Thymus (tissue), 11 donors: ENCODE results near the gene NECTIN1. TPM values are rescaled to one million over a fixed set of nuclear protein-coding genes. Genes with fewer than 3 reads are reported as not detected.

ENCODE experiments used
- DNase-seq, 9 donors: peaks; one replicate each; pipeline ENCODE4 v3.0.0-alpha.2; 2013; ENCODE audit warnings: low spot score in 9 of 9, low read depth in 6 of 9, missing footprints in 1 of 9
- H3K27ac ChIP-seq, 2 donors: one replicate each; pipeline ENCODE4 v1.5.1; 2013; ENCODE audit warnings: control low read depth in 1 of 2, low read depth in 1 of 2, low read length in 1 of 2, mild to moderate bottlenecking in 1 of 2, moderate library complexity in 1 of 2
- H3K27me3 ChIP-seq, 2 donors: one replicate each; pipeline ENCODE4 v1.5.1; 2013; ENCODE audit warnings: low read length in 1 of 2; ENCODE audit not compliant: control insufficient read depth in 2 of 2, insufficient read depth in 1 of 2
- H3K36me3 ChIP-seq, 2 donors: one replicate each; pipeline ENCODE4 v1.5.1; 2013; ENCODE audit warnings: low read length in 1 of 2, mild to moderate bottlenecking in 1 of 2, moderate library complexity in 1 of 2; ENCODE audit not compliant: control insufficient read depth in 2 of 2, insufficient read depth in 2 of 2
- H3K4me1 ChIP-seq, 2 donors: one replicate each; pipeline ENCODE4 v1.5.1; 2013; ENCODE audit warnings: low read length in 2 of 2; ENCODE audit not compliant: control insufficient read depth in 2 of 2, insufficient read depth in 2 of 2
- H3K4me3 ChIP-seq, 2 donors: one replicate each; pipeline ENCODE4 v1.5.1; 2013; ENCODE audit warnings: low read length in 2 of 2, control low read depth in 1 of 2, mild to moderate bottlenecking in 1 of 2
- H3K9me3 ChIP-seq, 2 donors: one replicate each; pipeline ENCODE4 v1.5.1; 2013; ENCODE audit warnings: low read length in 1 of 2, mild to moderate bottlenecking in 1 of 2; ENCODE audit not compliant: control insufficient read depth in 2 of 2, insufficient read depth in 1 of 2
- WGBS: extraction: QIAGEN DNeasy Blood & Tissue Kit; methylation state at CpG from one replicate; pipeline ENCODE4 v1.1.7; 2013; 5-methylcytosine and 5-hydroxymethylcytosine counted together
- polyA plus RNA-seq: library from polyadenylated mRNA; stranded (reverse); fragments of 200-250 nt; gene quantifications from one replicate; pipeline ENCODE4 v1.2.3, GENCODE V29; 2013
- total RNA-seq: library from RNA; stranded (reverse); fragments of 120-200 nt; gene quantifications from one replicate; pipeline ENCODE4 v1.2.4, GENCODE V29; 2013
- donor health status: healthy.

Gene NECTIN1
- total and polyA plus RNA-seq, 2 donors = 6.5 to 11.7 TPM

GRCh38 chr11:119651802-119652584, 77.0 kb downstream of the NECTIN1 start:
- H3K36me3 ChIP-seq = no peaks in the 10 kb centered on the region
- no peak overlapping the region for H3K27ac ChIP-seq
- no peaks in the 10 kb centered on the region for H3K4me1 ChIP-seq
- peaks cover 0 to 1% of the 10 kb centered on the region in 2 donors for H3K9me3 ChIP-seq
- DNase-seq = no peak
- WGBS = 76% methylated on average over 12 of the region's 12 CpGs
- no peak overlapping the region for H3K4me3 ChIP-seq
- peaks cover 0 to 3% of the 10 kb centered on the region in 2 donors for H3K27me3 ChIP-seq

GRCh38 chr11:119650251-119650650, 78.7 kb downstream of the NECTIN1 start:
- no peaks in the 10 kb centered on the region for H3K4me1 ChIP-seq
- peaks cover 0 to 3% of the 10 kb centered on the region in 2 donors for H3K27me3 ChIP-seq
- no peak overlapping the region for H3K27ac ChIP-seq
- H3K9me3 ChIP-seq = peaks cover 0 to 1% of the 10 kb centered on the region in 2 donors
- no peaks in the 10 kb centered on the region for H3K36me3 ChIP-seq
- no peak overlapping the region for H3K4me3 ChIP-seq
- no peak for DNase-seq
- WGBS = 77% methylated on average over 6 of the region's 6 CpGs

GRCh38 chr11:119647254-119647653, 81.7 kb downstream of the NECTIN1 start:
- Histone ChIP-seq H3K27ac (no peak overlapping the region), H3K4me1 (peaks cover 0 to 3% of the 10 kb centered on the region in 2 donors), H3K36me3 (no peaks in the 10 kb centered on the region), H3K27me3 (peaks cover 0 to 3% of the 10 kb centered on the region in 2 donors), H3K9me3 (peaks cover 0 to 1% of the 10 kb centered on the region in 2 donors), H3K4me3 (no peak overlapping the region)
- no peak for DNase-seq
- 66% methylated on average over 3 of the region's 3 CpGs for WGBS

GRCh38 chr11:119645018-119645417, 84.0 kb downstream of the NECTIN1 start:
- H3K4me3 ChIP-seq = no peak overlapping the region
- no peak for DNase-seq
- no peaks in the 10 kb centered on the region for H3K27me3 ChIP-seq
- WGBS = 88% methylated on average over 5 of the region's 5 CpGs
- H3K27ac ChIP-seq = no peak overlapping the region
- H3K4me1 ChIP-seq = peaks cover 0 to 3% of the 10 kb centered on the region in 2 donors
- peaks cover 0 to 1% of the 10 kb centered on the region in 2 donors for H3K9me3 ChIP-seq
- H3K36me3 ChIP-seq = no peaks in the 10 kb centered on the region

- Histone ChIP-seq H3K36me3 (no peaks in the 10 kb centered on the region), H3K9me3 (peaks cover 0 to 1% of the 10 kb centered on the region in 2 donors), H3K27ac (no peak overlapping the region), H3K4me3 (no peak overlapping the region), H3K27me3 (peaks cover 0 to 3% of the 10 kb centered on the region in 2 donors), H3K4me1 (peaks cover 0 to 3% of the 10 kb centered on the region in 2 donors)
- no peak for DNase-seq
- WGBS = 94% methylated on average over 7 of the region's 7 CpGs
Measured at GRCh38 chr11:119644502-119644901, 84.5 kb downstream of the NECTIN1 start.

- no peak for DNase-seq
- WGBS = 93% methylated on average over 5 of the region's 5 CpGs
- no peak overlapping the region for H3K27ac ChIP-seq
- H3K4me3 ChIP-seq = no peak overlapping the region
- H3K27me3 ChIP-seq = peaks cover 0 to 3% of the 10 kb centered on the region in 2 donors
- H3K9me3 ChIP-seq = peaks cover 0 to 1% of the 10 kb centered on the region in 2 donors
- H3K4me1 ChIP-seq = peaks cover 0 to 3% of the 10 kb centered on the region in 2 donors
- no peaks in the 10 kb centered on the region for H3K36me3 ChIP-seq
Measured at GRCh38 chr11:119643876-119644225, 85.1 kb downstream of the NECTIN1 start.

GRCh38 chr11:119643212-119643875, 85.7 kb downstream of the NECTIN1 start:
- H3K9me3 ChIP-seq = peaks cover 0 to 1% of the 10 kb centered on the region in 2 donors
- H3K36me3 ChIP-seq = no peaks in the 10 kb centered on the region
- H3K4me3 ChIP-seq = no peak overlapping the region
- H3K4me1 ChIP-seq = peaks cover 0 to 3% of the 10 kb centered on the region in 2 donors
- 91% methylated on average over 10 of the region's 10 CpGs for WGBS
- DNase-seq = no peak
- no peak overlapping the region for H3K27ac ChIP-seq
- peaks cover 0 to 3% of the 10 kb centered on the region in 2 donors for H3K27me3 ChIP-seq

- Histone ChIP-seq H3K36me3 (no peaks in the 10 kb centered on the region), H3K4me1 (peaks cover 0 to 3% of the 10 kb centered on the region in 2 donors), H3K4me3 (no peak overlapping the region), H3K27me3 (peaks cover 0 to 3% of the 10 kb centered on the region in 2 donors), H3K27ac (no peak overlapping the region), H3K9me3 (no peaks in the 10 kb centered on the region)
- DNase-seq = peak in 3 of 9 donors; percentile 10 to 34 (median 29)
- WGBS = 79% methylated on average over 12 of the region's 12 CpGs
Measured at GRCh38 chr11:119641983-119642745, 86.8 kb downstream of the NECTIN1 start.
